ENCODE results near the gene COX11.

Gene COX11

DNA sequence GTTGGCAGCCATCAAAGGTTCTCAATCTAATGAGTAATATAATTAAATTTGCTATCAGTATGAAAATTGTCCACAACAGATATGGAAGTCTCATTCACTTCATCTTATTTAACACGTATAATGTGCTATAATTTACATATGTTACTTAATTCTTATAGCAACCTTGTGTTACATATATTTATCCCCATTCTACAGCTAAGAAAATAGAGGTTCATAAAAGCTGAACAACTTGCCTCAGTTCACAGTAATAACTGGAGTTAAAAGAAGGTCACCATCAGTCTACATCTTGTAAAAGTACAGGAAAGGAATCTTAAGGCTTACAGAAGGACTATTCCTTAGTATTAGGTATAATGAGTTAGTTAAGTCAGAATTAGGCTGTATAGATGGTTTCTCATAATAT lies 28.0 kb upstream of the COX11 start:
- H3K4ac ChIP-seq (ENCODE audit: low read depth, low read length) = no peak overlapping the region
- no peak overlapping the region for H4K12ac ChIP-seq (ENCODE audit: low read depth, low read length)
- H4K91ac ChIP-seq (ENCODE audit: low read depth, low read length) = no peak overlapping the region
- no peak overlapping the region for H2BK120ac ChIP-seq (ENCODE audit: insufficient read depth, low read length, poor library complexity)
- no peaks in the 10 kb centered on the region for H3K27me3 ChIP-seq (ENCODE audit: insufficient read depth, low read length)
- H2AK5ac ChIP-seq (ENCODE audit: low read length) = no peak overlapping the region
- H3K27ac ChIP-seq (ENCODE audit: low read depth, low read length) = no peak overlapping the region
- H3K18ac ChIP-seq (ENCODE audit: low read length) = no peak overlapping the region
- no peaks in the 10 kb centered on the region for H3K4me1 ChIP-seq (ENCODE audit: control insufficient read depth in 1 of 2, insufficient read depth in 2 of 2, low read length in 2 of 2)
- no peak for DNase-seq
- no peak overlapping the region for H2AFZ ChIP-seq (ENCODE audit: insufficient read depth, low read length, poor library complexity)
- H3K9ac ChIP-seq (ENCODE audit: low read length) = no peak overlapping the region
- H3K4me2 ChIP-seq (ENCODE audit: low read length) = no peak overlapping the region
- no peak overlapping the region for H2BK12ac ChIP-seq (ENCODE audit: low read length)
- no peaks in the 10 kb centered on the region for H3K9me3 ChIP-seq (ENCODE audit: insufficient read depth, low read depth, low read length)
- H2BK5ac ChIP-seq (ENCODE audit: low read depth, low read length, poor library complexity) = no peak overlapping the region
- H3K4me3 ChIP-seq (ENCODE audit: low read depth, low read length) = no peak overlapping the region
- no peaks in the 10 kb centered on the region for H3K79me2 ChIP-seq (ENCODE audit: control insufficient read depth, insufficient read depth, low read length, poor library complexity)
- H3K23ac ChIP-seq (ENCODE audit: low read length) = no peak overlapping the region
- H4K8ac ChIP-seq (ENCODE audit: low read depth, low read length) = no peak overlapping the region
- no peak overlapping the region for H3K14ac ChIP-seq (ENCODE audit: low read length)
- H3K79me1 ChIP-seq (ENCODE audit: low read length) = no peaks in the 10 kb centered on the region
- H3K36me3 ChIP-seq (ENCODE audit: control insufficient read depth in 1 of 2, insufficient read depth in 2 of 2, low read length in 2 of 2) = no peaks in the 10 kb centered on the region
- WGBS (ENCODE audit: extremely low coverage, insufficient coverage, insufficient read length) = no CpG with 5 or more reads among the region's 1 CpG

DNA sequence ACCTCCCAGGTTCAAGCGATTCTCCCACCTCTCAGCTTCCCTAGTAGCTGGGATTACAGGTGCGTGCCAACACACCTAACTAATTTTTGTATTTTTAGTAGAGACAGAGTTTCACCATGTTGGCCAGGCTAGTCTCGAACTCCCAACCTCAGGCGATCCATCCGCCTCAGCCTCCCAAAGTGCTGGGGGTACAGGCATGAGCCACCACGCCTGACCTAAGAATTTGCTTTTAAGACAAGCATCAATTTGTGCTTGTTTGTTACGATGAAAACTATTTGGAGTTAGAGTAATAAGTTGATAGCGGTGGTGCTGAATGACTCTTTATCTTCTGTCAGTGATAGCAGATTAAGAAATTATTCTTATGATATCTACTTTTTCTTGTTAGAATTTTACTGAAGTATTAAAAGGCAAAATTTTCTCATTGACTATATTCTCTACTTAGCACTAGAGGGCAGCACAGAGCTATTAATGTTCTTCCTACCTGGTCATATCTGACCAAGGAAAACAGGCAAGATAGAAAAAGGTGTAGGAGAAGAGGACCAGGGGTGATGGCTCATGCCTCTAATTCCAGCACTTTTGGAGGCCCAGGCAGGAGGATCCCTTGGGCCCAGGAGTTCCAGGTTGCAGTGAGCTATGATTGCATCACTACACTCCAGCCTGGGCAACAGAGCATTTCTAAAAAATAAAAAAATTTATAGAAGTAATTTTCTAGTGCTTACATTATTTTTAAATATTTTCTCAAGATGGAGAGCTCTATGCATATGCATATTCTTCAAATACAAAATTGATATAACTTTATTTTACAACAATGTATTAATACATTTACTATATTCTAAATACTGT lies 24.6 kb upstream of the COX11 start:
- H3K79me2 ChIP-seq (ENCODE audit: control insufficient read depth, insufficient read depth, low read length, poor library complexity) = no peaks in the 10 kb centered on the region

DNA sequence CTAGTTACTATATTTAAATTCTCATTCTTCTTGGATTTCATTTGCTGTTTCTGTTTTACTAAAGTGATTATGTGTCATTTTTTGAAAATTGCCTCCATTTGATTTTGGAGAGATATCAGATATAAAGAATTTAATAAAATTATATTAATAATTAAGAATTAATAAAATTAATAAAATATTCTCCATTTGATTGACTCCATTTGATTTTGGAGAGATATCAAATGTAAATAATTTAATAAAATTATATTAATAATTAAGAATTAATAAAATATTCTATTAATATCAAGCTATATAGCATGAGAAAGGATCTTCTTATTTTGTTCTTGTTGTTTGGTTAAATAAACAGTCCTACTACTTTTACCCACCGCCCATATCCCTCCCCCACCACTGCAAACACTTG lies 23.1 kb upstream of the COX11 start:
- Histone ChIP-seq H4K12ac (ENCODE audit: low read depth, low read length) (no peak overlapping the region), H3K4me3 (ENCODE audit: low read depth, low read length) (no peak overlapping the region), H2BK120ac (ENCODE audit: insufficient read depth, low read length, poor library complexity) (no peak overlapping the region), H3K9me3 (ENCODE audit: insufficient read depth, low read depth, low read length) (no peaks in the 10 kb centered on the region), H2BK5ac (ENCODE audit: low read depth, low read length, poor library complexity) (no peak overlapping the region), H3K27ac (ENCODE audit: low read depth, low read length) (no peak overlapping the region), H3K79me1 (ENCODE audit: low read length) (no peaks in the 10 kb centered on the region), H2BK12ac (ENCODE audit: low read length) (no peak overlapping the region), H3K18ac (ENCODE audit: low read length) (no peak overlapping the region), H3K4ac (ENCODE audit: low read depth, low read length) (no peak overlapping the region), H3K14ac (ENCODE audit: low read length) (no peak overlapping the region), H4K8ac (ENCODE audit: low read depth, low read length) (no peak overlapping the region), H2AK5ac (ENCODE audit: low read length) (no peak overlapping the region), H3K9ac (ENCODE audit: low read length) (no peak overlapping the region), H3K79me2 (ENCODE audit: control insufficient read depth, insufficient read depth, low read length, poor library complexity) (no peaks in the 10 kb centered on the region), H3K4me2 (ENCODE audit: low read length) (no peak overlapping the region), H3K36me3 (ENCODE audit: control insufficient read depth in 1 of 2, insufficient read depth in 2 of 2, low read length in 2 of 2) (no peaks in the 10 kb centered on the region), H4K91ac (ENCODE audit: low read depth, low read length) (no peak overlapping the region), H3K4me1 (ENCODE audit: control insufficient read depth in 1 of 2, insufficient read depth in 2 of 2, low read length in 2 of 2) (no peaks in the 10 kb centered on the region), H3K27me3 (ENCODE audit: insufficient read depth, low read length) (no peaks in the 10 kb centered on the region), H3K23ac (ENCODE audit: low read length) (no peak overlapping the region), H2AFZ (ENCODE audit: insufficient read depth, low read length, poor library complexity) (no peak overlapping the region)
- no peak for DNase-seq
- WGBS (ENCODE audit: extremely low coverage, insufficient coverage, insufficient read length) = no CpG with 5 or more reads among the region's 1 CpG

More for the DNA sequence above, 24.6 kb upstream of the COX11 start:
- H3K4me1 ChIP-seq (ENCODE audit: control insufficient read depth in 1 of 2, insufficient read depth in 2 of 2, low read length in 2 of 2) = no peaks in the 10 kb centered on the region
- H2BK12ac ChIP-seq (ENCODE audit: low read length) = no peak overlapping the region
- H3K14ac ChIP-seq (ENCODE audit: low read length) = no peak overlapping the region
- no peak overlapping the region for H2BK5ac ChIP-seq (ENCODE audit: low read depth, low read length, poor library complexity)
- DNase-seq = peak in 1 of 2 donors; percentile 83
- no peaks in the 10 kb centered on the region for H3K27me3 ChIP-seq (ENCODE audit: insufficient read depth, low read length)
- no peaks in the 10 kb centered on the region for H3K36me3 ChIP-seq (ENCODE audit: control insufficient read depth in 1 of 2, insufficient read depth in 2 of 2, low read length in 2 of 2)
- no peak overlapping the region for H4K8ac ChIP-seq (ENCODE audit: low read depth, low read length)
- no peak overlapping the region for H2AFZ ChIP-seq (ENCODE audit: insufficient read depth, low read length, poor library complexity)
- no peak overlapping the region for H2AK5ac ChIP-seq (ENCODE audit: low read length)
- no peaks in the 10 kb centered on the region for H3K79me1 ChIP-seq (ENCODE audit: low read length)
- H3K4ac ChIP-seq (ENCODE audit: low read depth, low read length) = no peak overlapping the region
- no CpG with 5 or more reads among the region's 8 CpGs for WGBS (ENCODE audit: extremely low coverage, insufficient coverage, insufficient read length)
- no peak overlapping the region for H3K18ac ChIP-seq (ENCODE audit: low read length)
- no peak overlapping the region for H3K27ac ChIP-seq (ENCODE audit: low read depth, low read length)
- H2BK120ac ChIP-seq (ENCODE audit: insufficient read depth, low read length, poor library complexity) = no peak overlapping the region
- no peak overlapping the region for H4K91ac ChIP-seq (ENCODE audit: low read depth, low read length)
- no peak overlapping the region for H3K23ac ChIP-seq (ENCODE audit: low read length)
- no peak overlapping the region for H3K4me2 ChIP-seq (ENCODE audit: low read length)
- no peak overlapping the region for H4K12ac ChIP-seq (ENCODE audit: low read depth, low read length)
- no peak overlapping the region for H3K9ac ChIP-seq (ENCODE audit: low read length)
- no peaks in the 10 kb centered on the region for H3K9me3 ChIP-seq (ENCODE audit: insufficient read depth, low read depth, low read length)
- no peak overlapping the region for H3K4me3 ChIP-seq (ENCODE audit: low read depth, low read length)

DNA sequence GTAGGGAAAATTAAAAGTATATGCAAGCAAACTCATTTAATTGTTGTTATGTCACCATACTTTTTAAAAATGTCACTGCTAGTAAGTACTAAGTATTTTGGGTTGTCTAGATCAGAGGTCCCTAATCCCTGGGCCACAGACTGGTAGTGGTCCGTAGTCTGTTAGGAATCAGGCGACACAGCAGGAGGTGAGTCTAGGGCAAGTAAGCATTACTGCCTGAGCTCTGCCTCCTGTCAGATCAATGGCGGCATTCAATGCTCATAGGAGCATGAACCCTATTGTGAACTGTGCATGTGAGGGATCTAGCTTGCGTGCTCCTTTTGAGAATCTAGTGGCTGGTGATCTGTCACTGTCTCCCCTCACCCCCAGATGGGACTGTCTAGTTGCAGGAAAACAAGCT lies 21.7 kb upstream of the COX11 start:
- Histone ChIP-seq H4K91ac (ENCODE audit: low read depth, low read length) (no peak overlapping the region), H3K23ac (ENCODE audit: low read length) (no peak overlapping the region), H2BK5ac (ENCODE audit: low read depth, low read length, poor library complexity) (no peak overlapping the region), H3K4me3 (ENCODE audit: low read depth, low read length) (no peak overlapping the region), H3K79me1 (ENCODE audit: low read length) (no peaks in the 10 kb centered on the region), H2BK120ac (ENCODE audit: insufficient read depth, low read length, poor library complexity) (no peak overlapping the region), H3K27ac (ENCODE audit: low read depth, low read length) (no peak overlapping the region), H3K36me3 (ENCODE audit: control insufficient read depth in 1 of 2, insufficient read depth in 2 of 2, low read length in 2 of 2) (no peaks in the 10 kb centered on the region), H2AK5ac (ENCODE audit: low read length) (no peak overlapping the region), H2BK12ac (ENCODE audit: low read length) (no peak overlapping the region), H4K12ac (ENCODE audit: low read depth, low read length) (no peak overlapping the region), H3K27me3 (ENCODE audit: insufficient read depth, low read length) (no peaks in the 10 kb centered on the region), H3K4me1 (ENCODE audit: control insufficient read depth in 1 of 2, insufficient read depth in 2 of 2, low read length in 2 of 2) (no peaks in the 10 kb centered on the region), H3K18ac (ENCODE audit: low read length) (no peak overlapping the region), H3K79me2 (ENCODE audit: control insufficient read depth, insufficient read depth, low read length, poor library complexity) (no peaks in the 10 kb centered on the region), H3K9me3 (ENCODE audit: insufficient read depth, low read depth, low read length) (no peaks in the 10 kb centered on the region), H2AFZ (ENCODE audit: insufficient read depth, low read length, poor library complexity) (no peak overlapping the region), H3K4ac (ENCODE audit: low read depth, low read length) (no peak overlapping the region), H3K14ac (ENCODE audit: low read length) (no peak overlapping the region), H3K4me2 (ENCODE audit: low read length) (no peak overlapping the region), H3K9ac (ENCODE audit: low read length) (no peak overlapping the region), H4K8ac (ENCODE audit: low read depth, low read length) (no peak overlapping the region)
- no peak for DNase-seq
- no CpG with 5 or more reads among the region's 4 CpGs for WGBS (ENCODE audit: extremely low coverage, insufficient coverage, insufficient read length)
